ENCODE data around the gene ADCY10. TPM values are rescaled to one million over a fixed set of nuclear protein-coding genes. Genes with fewer than 3 reads are reported as not detected.

The ADCY10 gene
- total RNA-seq, 1 donor from 2014 or later, result 0.09 TPM

DNA sequence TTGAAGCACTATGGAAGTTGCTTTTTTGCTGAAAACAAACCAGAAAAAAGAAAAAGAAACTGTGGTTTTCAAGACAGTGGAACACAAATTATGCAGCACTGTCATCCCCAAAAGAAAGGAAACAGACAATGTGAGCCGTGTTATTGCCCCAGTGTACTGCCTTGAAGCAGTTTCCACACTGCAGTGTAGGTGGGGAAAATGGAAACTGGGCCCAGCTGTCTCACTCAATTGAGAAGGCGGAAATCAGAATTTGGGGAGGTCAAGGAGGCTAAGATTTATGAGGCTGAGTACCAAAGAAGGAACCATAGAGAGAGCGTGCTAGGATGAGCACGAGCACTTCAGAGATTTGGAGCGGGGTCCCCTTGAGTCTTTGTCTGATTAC lies 136.7 kb downstream of the ADCY10 start:
- intact Hi-C loops (cut with DNase I), result no loop called here
- DNase-seq (no peak), ATAC-seq (no peak)
- TF ChIP-seq, protein P1, sequence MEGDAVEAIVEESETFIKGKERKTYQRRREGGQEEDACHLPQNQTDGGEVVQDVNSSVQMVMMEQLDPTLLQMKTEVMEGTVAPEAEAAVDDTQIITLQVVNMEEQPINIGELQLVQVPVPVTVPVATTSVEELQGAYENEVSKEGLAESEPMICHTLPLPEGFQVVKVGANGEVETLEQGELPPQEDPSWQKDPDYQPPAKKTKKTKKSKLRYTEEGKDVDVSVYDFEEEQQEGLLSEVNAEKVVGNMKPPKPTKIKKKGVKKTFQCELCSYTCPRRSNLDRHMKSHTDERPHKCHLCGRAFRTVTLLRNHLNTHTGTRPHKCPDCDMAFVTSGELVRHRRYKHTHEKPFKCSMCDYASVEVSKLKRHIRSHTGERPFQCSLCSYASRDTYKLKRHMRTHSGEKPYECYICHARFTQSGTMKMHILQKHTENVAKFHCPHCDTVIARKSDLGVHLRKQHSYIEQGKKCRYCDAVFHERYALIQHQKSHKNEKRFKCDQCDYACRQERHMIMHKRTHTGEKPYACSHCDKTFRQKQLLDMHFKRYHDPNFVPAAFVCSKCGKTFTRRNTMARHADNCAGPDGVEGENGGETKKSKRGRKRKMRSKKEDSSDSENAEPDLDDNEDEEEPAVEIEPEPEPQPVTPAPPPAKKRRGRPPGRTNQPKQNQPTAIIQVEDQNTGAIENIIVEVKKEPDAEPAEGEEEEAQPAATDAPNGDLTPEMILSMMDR (IDR thresholded peaks at IDR 0.05), result no peak
- H3K36me3 ChIP-seq, result peaks cover 36% of the 10 kb centered on the region
- no peaks in the 10 kb centered on the region for H3K4me1 ChIP-seq
- H3K27ac ChIP-seq, result no peak overlapping the region
- H3K4me3 ChIP-seq, result no peak overlapping the region
- no peaks in the 10 kb centered on the region for H3K9me3 ChIP-seq
- no peaks in the 10 kb centered on the region for H3K27me3 ChIP-seq (ENCODE audit: low read depth)

DNA sequence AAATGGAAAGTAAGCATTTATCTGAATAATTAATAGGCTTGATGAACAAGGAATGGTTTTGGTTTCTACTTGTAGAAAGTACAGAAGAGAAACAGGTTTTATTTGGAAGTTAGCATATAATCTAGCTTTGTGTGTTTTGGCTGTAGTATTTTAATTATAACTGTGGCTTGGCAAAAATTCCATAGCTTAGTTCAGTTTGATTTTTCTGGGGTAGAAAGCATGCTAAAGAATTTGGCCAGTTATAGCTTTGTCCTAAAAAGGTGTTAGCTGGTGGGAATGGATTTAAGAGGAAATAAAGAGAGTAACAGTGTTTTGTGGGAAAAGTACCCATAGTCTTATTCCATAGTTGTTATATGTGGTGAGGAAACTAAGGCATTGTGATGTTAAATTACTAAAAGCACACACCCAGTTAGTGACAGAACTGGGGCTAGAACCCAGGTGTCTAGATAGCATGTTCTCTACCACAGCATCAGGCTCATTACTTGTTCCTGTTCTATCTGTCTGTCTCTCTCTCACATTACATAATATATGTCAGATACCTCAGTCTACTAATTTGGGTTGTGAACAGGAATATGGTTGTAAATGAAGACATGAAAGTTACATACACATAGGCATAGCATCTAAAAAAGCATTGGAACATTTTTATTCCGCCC lies 137.2 kb downstream of the ADCY10 start:
- Histone ChIP-seq H3K4me1 (no peaks in the 10 kb centered on the region), H3K4me3 (no peak overlapping the region), H3K27me3 (ENCODE audit: low read depth) (no peaks in the 10 kb centered on the region), H3K9me3 (no peaks in the 10 kb centered on the region), H3K27ac (no peak overlapping the region), H3K36me3 (peaks cover 41% of the 10 kb centered on the region)
- intact Hi-C loops (cut with DNase I), result no loop called here
- ATAC-seq (no peak), DNase-seq (no peak)
- TF ChIP-seq, protein P1 (IDR thresholded peaks at IDR 0.05), result no peak

DNA sequence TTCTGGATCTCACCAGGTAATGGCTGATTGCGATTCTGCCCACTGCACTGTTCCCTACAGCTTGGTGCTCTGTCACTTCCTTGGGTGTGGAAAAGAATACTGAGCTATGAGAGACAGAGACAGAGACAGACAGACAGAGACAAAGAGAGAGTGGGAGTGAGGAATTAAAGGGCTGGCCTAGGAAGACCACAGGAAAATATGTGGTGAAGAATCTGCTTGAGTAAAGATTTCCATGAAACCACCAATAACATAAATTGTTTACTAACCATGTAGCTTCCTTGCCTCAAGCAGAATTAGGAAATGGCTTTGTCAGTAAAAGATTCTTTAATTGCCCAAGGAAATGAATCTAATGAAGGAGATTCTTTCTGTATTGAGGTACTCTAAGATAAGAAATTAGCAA lies 137.8 kb downstream of the ADCY10 start:
- H3K4me1 ChIP-seq, result no peaks in the 10 kb centered on the region
- no peak overlapping the region for H3K27ac ChIP-seq
- intact Hi-C loops (cut with DNase I), result no loop called here
- H3K36me3 ChIP-seq, result peaks cover 41% of the 10 kb centered on the region
- H3K4me3 ChIP-seq, result no peak overlapping the region
- DNase-seq (no peak), ATAC-seq (no peak)
- H3K27me3 ChIP-seq (ENCODE audit: low read depth), result no peaks in the 10 kb centered on the region
- H3K9me3 ChIP-seq, result no peaks in the 10 kb centered on the region
- TF ChIP-seq, protein P1 (IDR thresholded peaks at IDR 0.05), result no peak

DNA sequence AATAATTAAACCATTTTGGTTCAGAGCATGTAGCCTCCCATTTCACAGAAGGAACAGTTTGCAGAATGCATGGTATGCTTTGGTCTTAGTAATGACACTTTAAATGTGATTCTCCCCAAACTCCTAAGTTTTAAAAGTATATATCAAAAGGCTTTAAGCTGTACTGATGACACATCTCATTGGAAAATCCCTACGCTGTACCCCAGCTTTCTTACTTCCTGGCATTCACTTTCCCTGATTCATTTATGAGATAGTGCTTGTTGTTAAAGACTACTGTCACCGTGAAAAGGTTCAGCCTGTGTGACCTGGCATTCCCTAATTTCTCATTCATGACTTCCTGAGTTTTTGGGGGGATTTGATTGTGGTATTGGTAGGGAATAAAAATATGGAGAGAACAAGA lies 138.8 kb downstream of the ADCY10 start:
- Histone ChIP-seq H3K4me1 (no peaks in the 10 kb centered on the region), H3K4me3 (no peak overlapping the region), H3K36me3 (peaks cover 43% of the 10 kb centered on the region), H3K27ac (no peak overlapping the region), H3K27me3 (ENCODE audit: low read depth) (no peaks in the 10 kb centered on the region), H3K9me3 (no peaks in the 10 kb centered on the region)
- ATAC-seq, result no peak
- TF ChIP-seq, protein P1 (IDR thresholded peaks at IDR 0.05), result no peak
- DNase-seq, result no peak
- intact Hi-C loops (cut with DNase I), result no loop called here

DNA sequence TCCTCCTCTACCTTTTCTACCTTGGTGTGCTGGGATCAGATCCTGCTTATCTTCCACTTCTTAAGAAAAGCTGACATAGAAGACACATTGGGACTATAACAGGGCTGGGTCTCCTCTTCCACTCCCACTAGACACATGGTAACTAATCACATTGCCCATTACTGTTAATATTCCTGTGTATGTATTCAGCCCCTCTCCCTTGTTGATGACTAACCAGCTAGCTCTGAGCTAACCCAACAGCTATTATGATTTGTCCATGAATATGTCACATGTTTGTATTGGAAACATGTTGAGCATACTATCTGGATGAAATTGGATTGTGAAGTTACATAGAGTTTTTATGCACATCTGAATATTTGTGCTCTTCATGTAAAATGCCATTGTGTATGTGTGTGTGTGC lies 139.2 kb downstream of the ADCY10 start:
- intact Hi-C loops (cut with DNase I), result no loop called here
- DNase-seq, result no peak
- Histone ChIP-seq H3K9me3 (no peaks in the 10 kb centered on the region), H3K27me3 (ENCODE audit: low read depth) (no peaks in the 10 kb centered on the region), H3K4me1 (no peaks in the 10 kb centered on the region), H3K36me3 (peaks cover 48% of the 10 kb centered on the region), H3K4me3 (no peak overlapping the region), H3K27ac (no peak overlapping the region)
- no peak for ATAC-seq
- TF ChIP-seq, protein P1 (IDR thresholded peaks at IDR 0.05), result no peak
